ENCODE measurements around the gene EPB41L3. TPM values are rescaled to one million over a fixed set of nuclear protein-coding genes. Genes with fewer than 3 reads are reported as not detected.

Gene EPB41L3
- total RNA-seq, 2 experiments from 2014 or later, result 1.9 to 3.4 TPM

GRCh38 chr18:5419030-5419429 lies 124.8 kb downstream of the EPB41L3 start:
- H3K4me3 Mint-ChIP-seq, result no peak overlapping the region
- POLR2A ChIA-PET, result no interaction called here
- ATAC-seq (ENCODE audit: low read depth), result no peak
- H3K36me3 Mint-ChIP-seq, result no peaks in the 10 kb centered on the region
- no peaks in the 10 kb centered on the region for H3K9me3 Mint-ChIP-seq
- no peak overlapping the region for H3K27ac Mint-ChIP-seq
- no peak for DNase-seq
- H3K4me1 Mint-ChIP-seq, result no peaks in the 10 kb centered on the region
- peaks cover 16% of the 10 kb centered on the region for H3K27me3 Mint-ChIP-seq

GRCh38 chr18:5417342-5417741 lies 126.5 kb downstream of the EPB41L3 start:
- DNase-seq (no peak), ATAC-seq (ENCODE audit: low read depth) (no peak)
- H3K9me3 Mint-ChIP-seq, result no peaks in the 10 kb centered on the region
- H3K36me3 Mint-ChIP-seq, result no peaks in the 10 kb centered on the region
- H3K4me3 Mint-ChIP-seq, result no peak overlapping the region
- peaks cover 15% of the 10 kb centered on the region for H3K27me3 Mint-ChIP-seq
- no peak overlapping the region for H3K27ac Mint-ChIP-seq
- POLR2A ChIA-PET, result interaction anchor here (1.8 kb wide), 1 partner anchor 122 kb away, joined by 4 read pairs; the partner anchor contains the start of gene ZBTB14
- H3K4me1 Mint-ChIP-seq, result no peaks in the 10 kb centered on the region

- H3K4me3 Mint-ChIP-seq, result no peak overlapping the region
- no peaks in the 10 kb centered on the region for H3K36me3 Mint-ChIP-seq
- ATAC-seq (ENCODE audit: low read depth), result no peak
- no peaks in the 10 kb centered on the region for H3K9me3 Mint-ChIP-seq
- no peaks in the 10 kb centered on the region for H3K4me1 Mint-ChIP-seq
- DNase-seq, result no peak
- no peak overlapping the region for H3K27ac Mint-ChIP-seq
- H3K27me3 Mint-ChIP-seq, result peaks cover 12% of the 10 kb centered on the region
- POLR2A ChIA-PET, result no interaction called here
These were observed 127.7 kb downstream of the EPB41L3 start for GRCh38 chr18:5416112-5416511.

DNA sequence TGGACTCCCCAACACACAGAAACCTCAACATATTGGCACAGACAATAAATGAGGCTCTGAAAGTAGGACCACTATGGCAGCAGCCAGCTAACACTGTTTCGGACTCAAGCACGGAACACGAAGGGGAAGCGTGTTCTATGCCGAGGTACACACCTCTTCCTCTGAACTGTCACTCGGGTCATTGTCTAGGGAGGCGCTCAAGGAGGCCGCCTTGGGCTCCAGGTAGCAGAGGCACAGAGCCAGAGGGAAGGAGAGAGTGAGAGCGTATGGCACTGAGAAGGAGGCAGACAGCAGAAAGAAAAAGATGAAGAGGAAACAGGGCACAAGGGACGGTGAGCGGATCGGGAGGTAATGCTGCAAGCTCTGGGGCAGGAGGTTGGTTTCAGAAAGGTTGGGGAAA lies 128.1 kb downstream of the EPB41L3 start:
- ATAC-seq (ENCODE audit: low read depth) (no peak), DNase-seq (no peak)
- POLR2A ChIA-PET, result no interaction called here
- Mint-ChIP-seq H3K27me3 (peaks cover 12% of the 10 kb centered on the region), H3K9me3 (no peaks in the 10 kb centered on the region), H3K4me1 (no peaks in the 10 kb centered on the region), H3K27ac (no peak overlapping the region), H3K36me3 (no peaks in the 10 kb centered on the region), H3K4me3 (no peak overlapping the region)

- no peaks in the 10 kb centered on the region for H3K4me1 Mint-ChIP-seq
- POLR2A ChIA-PET, result no interaction called here
- peaks cover 12% of the 10 kb centered on the region for H3K27me3 Mint-ChIP-seq
- H3K27ac Mint-ChIP-seq, result no peak overlapping the region
- no peaks in the 10 kb centered on the region for H3K36me3 Mint-ChIP-seq
- DNase-seq (no peak), ATAC-seq (ENCODE audit: low read depth) (no peak)
- no peaks in the 10 kb centered on the region for H3K9me3 Mint-ChIP-seq
- no peak overlapping the region for H3K4me3 Mint-ChIP-seq
These were observed 128.8 kb downstream of the EPB41L3 start for GRCh38 chr18:5415031-5415430.

- DNase-seq (no peak), ATAC-seq (ENCODE audit: low read depth) (no peak)
- Mint-ChIP-seq H3K9me3 (no peaks in the 10 kb centered on the region), H3K36me3 (no peaks in the 10 kb centered on the region), H3K27ac (no peak overlapping the region), H3K4me1 (no peaks in the 10 kb centered on the region), H3K27me3 (peaks cover 12% of the 10 kb centered on the region), H3K4me3 (no peak overlapping the region)
- POLR2A ChIA-PET, result no interaction called here
These were observed 129.3 kb downstream of the EPB41L3 start for GRCh38 chr18:5414546-5414945.

GRCh38 chr18:5413447-5413846 lies 130.3 kb downstream of the EPB41L3 start:
- H3K4me1 Mint-ChIP-seq, result no peaks in the 10 kb centered on the region
- DNase-seq (no peak), ATAC-seq (ENCODE audit: low read depth) (no peak)
- H3K4me3 Mint-ChIP-seq, result no peak overlapping the region
- H3K27me3 Mint-ChIP-seq, result peaks cover 9% of the 10 kb centered on the region
- H3K27ac Mint-ChIP-seq, result no peak overlapping the region
- POLR2A ChIA-PET, result no interaction called here
- no peaks in the 10 kb centered on the region for H3K9me3 Mint-ChIP-seq
- no peaks in the 10 kb centered on the region for H3K36me3 Mint-ChIP-seq

DNA sequence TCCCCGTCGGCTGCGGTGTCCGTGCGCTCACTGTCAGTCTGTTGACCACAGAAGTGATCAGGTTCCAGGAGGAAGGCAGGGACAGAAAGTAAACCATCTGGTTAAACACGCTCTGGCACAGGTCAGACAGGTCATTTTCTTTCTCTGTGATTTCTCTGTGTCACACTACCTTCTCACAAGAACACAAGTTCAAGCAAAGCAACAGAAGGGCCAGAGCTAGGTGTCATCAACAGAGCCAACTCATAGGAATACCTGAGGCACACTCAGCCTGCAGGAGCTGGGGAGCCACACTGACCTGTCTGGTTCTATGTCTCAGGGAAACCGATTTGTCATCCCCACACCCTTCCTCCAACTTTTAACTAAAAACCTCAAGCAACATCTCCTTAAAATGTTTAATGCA lies 133.2 kb downstream of the EPB41L3 start:
- Mint-ChIP-seq H3K4me3 (no peak overlapping the region), H3K9me3 (no peaks in the 10 kb centered on the region), H3K36me3 (no peaks in the 10 kb centered on the region), H3K27ac (no peak overlapping the region), H3K4me1 (no peaks in the 10 kb centered on the region), H3K27me3 (peaks cover under 1% of the 10 kb centered on the region)
- no peak for ATAC-seq (ENCODE audit: low read depth)
- POLR2A ChIA-PET, result no interaction called here
- no peak for DNase-seq

DNA sequence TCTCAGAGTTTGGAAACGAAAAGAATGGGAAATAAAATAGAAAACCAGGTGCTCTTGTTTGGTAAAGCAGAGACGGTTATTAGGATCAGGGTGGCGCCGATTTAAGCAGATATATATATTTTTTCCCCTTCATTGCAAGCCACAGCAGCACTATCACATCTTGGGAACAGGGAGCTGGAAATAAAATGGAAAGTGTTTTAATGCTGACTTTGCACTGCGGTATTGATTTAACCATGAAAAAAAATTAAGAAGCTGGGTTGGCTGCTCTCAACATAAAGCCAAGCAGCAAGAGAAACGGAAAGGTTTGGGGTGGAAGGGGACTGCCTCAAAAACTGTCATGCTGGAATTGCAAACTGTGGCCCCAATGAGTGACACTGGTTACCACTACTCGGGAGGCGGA lies 145.5 kb downstream of the EPB41L3 start:
- POLR2A ChIA-PET, result no interaction called here
- Mint-ChIP-seq H3K27ac (no peak overlapping the region), H3K27me3 (peaks cover 7% of the 10 kb centered on the region), H3K4me1 (peaks cover 3% of the 10 kb centered on the region), H3K9me3 (no peaks in the 10 kb centered on the region), H3K4me3 (no peak overlapping the region), H3K36me3 (no peaks in the 10 kb centered on the region)
- DNase-seq (no peak), ATAC-seq (ENCODE audit: low read depth) (no peak)

GRCh38 chr18:5397102-5397501 lies 146.7 kb downstream of the EPB41L3 start:
- peaks cover 3% of the 10 kb centered on the region for H3K4me1 Mint-ChIP-seq
- H3K36me3 Mint-ChIP-seq, result no peaks in the 10 kb centered on the region
- H3K9me3 Mint-ChIP-seq, result no peaks in the 10 kb centered on the region
- no peak overlapping the region for H3K27ac Mint-ChIP-seq
- no peak overlapping the region for H3K4me3 Mint-ChIP-seq
- POLR2A ChIA-PET, result no interaction called here
- ATAC-seq (ENCODE audit: low read depth) (no peak), DNase-seq (no peak)
- H3K27me3 Mint-ChIP-seq, result peaks cover 7% of the 10 kb centered on the region

GRCh38 chr18:5395860-5396448 lies 147.8 kb downstream of the EPB41L3 start:
- Mint-ChIP-seq H3K9me3 (no peaks in the 10 kb centered on the region), H3K27ac (no peak overlapping the region), H3K36me3 (no peaks in the 10 kb centered on the region), H3K4me3 (no peak overlapping the region), H3K4me1 (peaks cover 3% of the 10 kb centered on the region), H3K27me3 (peaks cover 7% of the 10 kb centered on the region)
- ATAC-seq (ENCODE audit: low read depth) (no peak), DNase-seq (no peak)
- POLR2A ChIA-PET, result no interaction called here

DNA sequence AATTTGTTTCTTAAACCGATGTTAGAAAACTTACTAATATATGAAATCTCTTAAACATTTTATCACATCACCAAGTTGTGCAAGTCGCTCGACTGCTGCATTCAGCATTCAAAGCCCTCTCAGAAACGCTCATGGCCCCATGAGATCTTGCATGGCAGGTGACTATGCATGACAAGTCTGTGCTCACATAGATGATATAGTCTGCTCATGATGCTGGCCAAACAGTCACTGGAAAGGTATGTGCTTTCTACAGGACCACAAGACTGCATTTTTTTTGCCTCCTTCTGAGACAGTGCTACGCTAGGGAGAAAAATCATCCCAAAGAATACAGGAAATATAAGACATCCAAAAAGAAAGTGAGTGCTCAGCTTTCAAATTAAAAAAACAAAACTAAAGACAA lies 150.0 kb downstream of the EPB41L3 start:
- H3K27me3 Mint-ChIP-seq, result no peaks in the 10 kb centered on the region
- DNase-seq (no peak), ATAC-seq (ENCODE audit: low read depth) (no peak)
- H3K9me3 Mint-ChIP-seq, result peaks cover 2% of the 10 kb centered on the region
- H3K4me3 Mint-ChIP-seq, result no peak overlapping the region
- no peaks in the 10 kb centered on the region for H3K36me3 Mint-ChIP-seq
- no peak overlapping the region for H3K27ac Mint-ChIP-seq
- H3K4me1 Mint-ChIP-seq, result no peaks in the 10 kb centered on the region
- POLR2A ChIA-PET, result no interaction called here

GRCh38 chr18:5391409-5391808 lies 152.4 kb downstream of the EPB41L3 start:
- no peak for ATAC-seq (ENCODE audit: low read depth)

GRCh38 chr18:5389356-5389755 lies 154.4 kb downstream of the EPB41L3 start:
- no peaks in the 10 kb centered on the region for H3K27me3 Mint-ChIP-seq
- H3K27ac Mint-ChIP-seq, result no peak overlapping the region
- H3K9me3 Mint-ChIP-seq, result peaks cover 5% of the 10 kb centered on the region
- no peaks in the 10 kb centered on the region for H3K4me1 Mint-ChIP-seq
- no peak for DNase-seq
- H3K36me3 Mint-ChIP-seq, result no peaks in the 10 kb centered on the region
- POLR2A ChIA-PET, result no interaction called here
- no peak overlapping the region for H3K4me3 Mint-ChIP-seq
- no peak for ATAC-seq (ENCODE audit: low read depth)

More at GRCh38 chr18:5391409-5391808, 152.4 kb downstream of the EPB41L3 start:
- peaks cover 5% of the 10 kb centered on the region for H3K9me3 Mint-ChIP-seq
- H3K27me3 Mint-ChIP-seq, result no peaks in the 10 kb centered on the region
- no peaks in the 10 kb centered on the region for H3K4me1 Mint-ChIP-seq
- H3K27ac Mint-ChIP-seq, result no peak overlapping the region
- H3K36me3 Mint-ChIP-seq, result no peaks in the 10 kb centered on the region
- no peak overlapping the region for H3K4me3 Mint-ChIP-seq
- POLR2A ChIA-PET, result no interaction called here
- no peak for DNase-seq

DNA sequence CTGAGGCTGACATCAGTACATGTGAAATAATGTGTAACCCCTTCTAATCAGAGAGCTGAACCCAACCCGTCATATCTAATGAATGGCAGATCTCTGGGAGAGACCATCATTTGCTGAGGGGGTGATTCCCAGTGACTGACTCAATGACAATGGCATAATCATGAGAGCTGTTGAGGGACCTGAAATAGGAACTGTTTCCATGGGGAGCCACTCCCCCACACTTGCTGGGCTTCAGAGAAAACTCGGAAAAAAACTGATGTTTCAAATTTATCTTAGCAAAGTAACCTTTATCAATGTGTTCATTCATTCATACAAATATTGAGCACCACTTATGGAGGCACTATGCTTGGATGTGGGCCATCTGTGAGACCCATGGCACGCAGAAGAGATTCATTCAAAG lies 154.9 kb downstream of the EPB41L3 start:
- no peaks in the 10 kb centered on the region for H3K36me3 Mint-ChIP-seq
- no peaks in the 10 kb centered on the region for H3K27me3 Mint-ChIP-seq
- DNase-seq (no peak), ATAC-seq (ENCODE audit: low read depth) (no peak)
- H3K4me3 Mint-ChIP-seq, result no peak overlapping the region
- POLR2A ChIA-PET, result no interaction called here
- no peaks in the 10 kb centered on the region for H3K4me1 Mint-ChIP-seq
- H3K9me3 Mint-ChIP-seq, result peaks cover 5% of the 10 kb centered on the region
- H3K27ac Mint-ChIP-seq, result no peak overlapping the region

Data from activated naive CD8-positive, alpha-beta T cell treated with anti-CD3 and anti-CD28 coated beads, Interleukin-2, amount 10 ng/mL, durations not matched to agents 7 days and 5 days (primary cell).